NCI-H1694 (cell line): ENCODE data around the gene TUT4.
A peak's percentile ranks its signal among the peaks of the same experiment; 100 is the strongest.

Experiments
- DNase-seq: peaks from one replicate; lab custom pipeline; 2025; lab: John Stamatoyannopoulos, UW

The TUT4 gene

GRCh38 chr1:52404116-52404974 lies 148.5 kb downstream of the TUT4 start, which contains the start of the genes ORC1 and PRPF38A:
TSS of gene ORC1 (minus strand) at chr1:52404423. CDS start at chr1:52402223, 2,200 bp downstream.
TSS of gene PRPF38A (plus strand) at chr1:52404602. CDS start at chr1:52404750, 148 bp downstream.
- peak; percentile 98 for DNase-seq

GRCh38 chr1:52403566-52404115 lies 149.3 kb downstream of the TUT4 start:
- peak; percentile 24 for DNase-seq

GRCh38 chr1:52402860-52403240 lies 150.0 kb downstream of the TUT4 start:
- DNase-seq, result no peak

GRCh38 chr1:52400131-52400530 lies 152.8 kb downstream of the TUT4 start:
- DNase-seq, result no peak

GRCh38 chr1:52399629-52400028 lies 153.3 kb downstream of the TUT4 start:
- no peak for DNase-seq

GRCh38 chr1:52393174-52393573 lies 159.7 kb downstream of the TUT4 start:
- DNase-seq, result no peak

- no peak for DNase-seq
Observed at GRCh38 chr1:52386458-52386857, 166.4 kb downstream of the TUT4 start.

GRCh38 chr1:52385376-52385775 lies 167.5 kb downstream of the TUT4 start:
- DNase-seq, result no peak
